ENCODE results near the gene SEC22A.

Gene SEC22A

GRCh38 chr3:123307064-123307463 lies 105.3 kb downstream of the SEC22A start:
- no peak for DNase-seq (ENCODE audit: low spot score)

- DNase-seq (ENCODE audit: low spot score): no peak
Measured at GRCh38 chr3:123310186-123310585, 108.4 kb downstream of the SEC22A start.

GRCh38 chr3:123310741-123311140 lies 109.0 kb downstream of the SEC22A start:
- no peak for DNase-seq (ENCODE audit: low spot score)

- no peak for DNase-seq (ENCODE audit: low spot score)
Measured at GRCh38 chr3:123311201-123311600, 109.5 kb downstream of the SEC22A start.

GRCh38 chr3:123312331-123313265 lies 110.9 kb downstream of the SEC22A start:
- DNase-seq (ENCODE audit: low spot score): no peak

- no peak for DNase-seq (ENCODE audit: low spot score)
Measured at GRCh38 chr3:123313889-123314288, 112.1 kb downstream of the SEC22A start.

- DNase-seq (ENCODE audit: low spot score): no peak
Measured at GRCh38 chr3:123314359-123315270, 112.9 kb downstream of the SEC22A start.

GRCh38 chr3:123315271-123315595 lies 113.5 kb downstream of the SEC22A start:
- DNase-seq (ENCODE audit: low spot score): no peak

- no peak for DNase-seq (ENCODE audit: low spot score)
Measured at GRCh38 chr3:123317716-123318115, 116.0 kb downstream of the SEC22A start.

GRCh38 chr3:123318374-123318773 lies 116.6 kb downstream of the SEC22A start:
- DNase-seq (ENCODE audit: low spot score): no peak

GRCh38 chr3:123319760-123320159 lies 118.0 kb downstream of the SEC22A start:
- DNase-seq (ENCODE audit: low spot score): no peak

- no peak for DNase-seq (ENCODE audit: low spot score)
Measured at GRCh38 chr3:123320221-123320620, 118.5 kb downstream of the SEC22A start.

GRCh38 chr3:123321806-123322205 lies 120.1 kb downstream of the SEC22A start:
- no peak for DNase-seq (ENCODE audit: low spot score)

- no peak for DNase-seq (ENCODE audit: low spot score)
Measured at GRCh38 chr3:123322866-123323265, 121.1 kb downstream of the SEC22A start.

All from SW480 (cell line).